ENCODE results near the gene PTGDR.

DNA sequence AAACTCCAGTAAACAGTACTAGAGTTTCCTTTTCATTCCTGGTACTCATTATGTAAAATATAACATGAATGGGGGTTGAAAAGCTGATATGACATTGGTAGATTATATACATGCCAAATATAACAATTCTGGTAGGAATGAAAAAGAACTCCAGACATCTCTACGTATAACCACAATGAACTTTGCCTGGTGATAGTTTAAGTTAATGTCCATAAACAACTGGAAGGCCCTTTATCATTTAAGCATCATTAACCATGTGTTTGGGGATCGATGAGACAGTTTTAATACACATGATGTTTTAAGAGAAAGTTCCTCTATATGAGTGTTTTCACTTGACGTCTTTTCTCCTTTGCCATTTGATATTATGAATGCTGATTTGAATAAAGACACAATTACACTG, 52.4 kb downstream of the PTGDR start:
- TF ChIP-seq, protein P1, sequence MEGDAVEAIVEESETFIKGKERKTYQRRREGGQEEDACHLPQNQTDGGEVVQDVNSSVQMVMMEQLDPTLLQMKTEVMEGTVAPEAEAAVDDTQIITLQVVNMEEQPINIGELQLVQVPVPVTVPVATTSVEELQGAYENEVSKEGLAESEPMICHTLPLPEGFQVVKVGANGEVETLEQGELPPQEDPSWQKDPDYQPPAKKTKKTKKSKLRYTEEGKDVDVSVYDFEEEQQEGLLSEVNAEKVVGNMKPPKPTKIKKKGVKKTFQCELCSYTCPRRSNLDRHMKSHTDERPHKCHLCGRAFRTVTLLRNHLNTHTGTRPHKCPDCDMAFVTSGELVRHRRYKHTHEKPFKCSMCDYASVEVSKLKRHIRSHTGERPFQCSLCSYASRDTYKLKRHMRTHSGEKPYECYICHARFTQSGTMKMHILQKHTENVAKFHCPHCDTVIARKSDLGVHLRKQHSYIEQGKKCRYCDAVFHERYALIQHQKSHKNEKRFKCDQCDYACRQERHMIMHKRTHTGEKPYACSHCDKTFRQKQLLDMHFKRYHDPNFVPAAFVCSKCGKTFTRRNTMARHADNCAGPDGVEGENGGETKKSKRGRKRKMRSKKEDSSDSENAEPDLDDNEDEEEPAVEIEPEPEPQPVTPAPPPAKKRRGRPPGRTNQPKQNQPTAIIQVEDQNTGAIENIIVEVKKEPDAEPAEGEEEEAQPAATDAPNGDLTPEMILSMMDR (IDR thresholded peaks at IDR 0.05), result no peak
- no peak for TF ChIP-seq POLR2A (IDR thresholded peaks at IDR 0.05; ENCODE audit: low read depth)
- TF ChIP-seq POLR2AphosphoS5 (IDR thresholded peaks at IDR 0.05), result no peak
- TF ChIP-seq EP300 (IDR thresholded peaks at IDR 0.05), result no peak
